ENCODE measurements around the gene MTM1.

MTM1 gene

DNA sequence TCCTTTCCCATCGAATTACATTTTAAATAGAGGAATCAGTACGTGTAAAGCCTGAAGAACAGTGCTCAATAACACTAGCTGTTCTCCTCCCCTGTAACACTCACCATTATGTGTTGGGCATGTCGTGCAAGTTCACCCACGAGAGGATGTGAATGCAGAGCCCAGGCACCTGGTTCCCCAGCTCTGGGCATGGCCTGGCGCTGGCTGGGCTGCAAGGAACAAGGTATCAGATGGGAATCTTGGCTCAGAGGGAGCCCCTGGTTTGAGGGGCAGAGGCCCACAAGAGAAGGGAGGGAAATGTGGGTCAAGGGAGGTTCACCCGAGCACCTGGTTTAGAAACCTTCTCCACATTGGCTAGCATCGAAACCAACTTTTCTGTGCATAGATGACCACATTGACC, 41.7 kb upstream of the MTM1 start:
- Histone ChIP-seq H3K9me2 (replicated peaks; ENCODE audit: insufficient read depth, low read length) (no peaks in the 10 kb centered on the region), H4K20me1 (ENCODE audit: low read depth, low read length) (no peaks in the 10 kb centered on the region), H3K9me3 (ENCODE audit: insufficient read depth, low read length) (no peaks in the 10 kb centered on the region), H3K27me3 (ENCODE audit: low read length) (no peaks in the 10 kb centered on the region), H3K27ac (ENCODE audit: low read depth, low read length) (no peak overlapping the region), H2AFZ (ENCODE audit: low read depth, low read length, severe bottlenecking) (no peak overlapping the region), H3K9ac (ENCODE audit: low read length) (no peak overlapping the region), H3F3A (ENCODE audit: insufficient read depth) (no peaks in the 10 kb centered on the region), H3K79me2 (ENCODE audit: insufficient read depth, low read length) (no peaks in the 10 kb centered on the region), H3K4me2 (ENCODE audit: low read depth, low read length, poor library complexity, severe bottlenecking) (no peak overlapping the region), H3K4me3 (ENCODE audit: insufficient read depth, low read length, poor library complexity, severe bottlenecking) (no peak overlapping the region), H3K36me3 (ENCODE audit: low read length) (no peaks in the 10 kb centered on the region)
- no peak for TF ChIP-seq EZH2phosphoT487 (conservative IDR thresholded peaks at IDR 0.05; ENCODE audit: low read length)
- TF ChIP-seq, protein P1, sequence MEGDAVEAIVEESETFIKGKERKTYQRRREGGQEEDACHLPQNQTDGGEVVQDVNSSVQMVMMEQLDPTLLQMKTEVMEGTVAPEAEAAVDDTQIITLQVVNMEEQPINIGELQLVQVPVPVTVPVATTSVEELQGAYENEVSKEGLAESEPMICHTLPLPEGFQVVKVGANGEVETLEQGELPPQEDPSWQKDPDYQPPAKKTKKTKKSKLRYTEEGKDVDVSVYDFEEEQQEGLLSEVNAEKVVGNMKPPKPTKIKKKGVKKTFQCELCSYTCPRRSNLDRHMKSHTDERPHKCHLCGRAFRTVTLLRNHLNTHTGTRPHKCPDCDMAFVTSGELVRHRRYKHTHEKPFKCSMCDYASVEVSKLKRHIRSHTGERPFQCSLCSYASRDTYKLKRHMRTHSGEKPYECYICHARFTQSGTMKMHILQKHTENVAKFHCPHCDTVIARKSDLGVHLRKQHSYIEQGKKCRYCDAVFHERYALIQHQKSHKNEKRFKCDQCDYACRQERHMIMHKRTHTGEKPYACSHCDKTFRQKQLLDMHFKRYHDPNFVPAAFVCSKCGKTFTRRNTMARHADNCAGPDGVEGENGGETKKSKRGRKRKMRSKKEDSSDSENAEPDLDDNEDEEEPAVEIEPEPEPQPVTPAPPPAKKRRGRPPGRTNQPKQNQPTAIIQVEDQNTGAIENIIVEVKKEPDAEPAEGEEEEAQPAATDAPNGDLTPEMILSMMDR (IDR thresholded peaks at IDR 0.05; ENCODE audit: insufficient read depth, low read length, poor library complexity, severe bottlenecking), result no peak

DNA sequence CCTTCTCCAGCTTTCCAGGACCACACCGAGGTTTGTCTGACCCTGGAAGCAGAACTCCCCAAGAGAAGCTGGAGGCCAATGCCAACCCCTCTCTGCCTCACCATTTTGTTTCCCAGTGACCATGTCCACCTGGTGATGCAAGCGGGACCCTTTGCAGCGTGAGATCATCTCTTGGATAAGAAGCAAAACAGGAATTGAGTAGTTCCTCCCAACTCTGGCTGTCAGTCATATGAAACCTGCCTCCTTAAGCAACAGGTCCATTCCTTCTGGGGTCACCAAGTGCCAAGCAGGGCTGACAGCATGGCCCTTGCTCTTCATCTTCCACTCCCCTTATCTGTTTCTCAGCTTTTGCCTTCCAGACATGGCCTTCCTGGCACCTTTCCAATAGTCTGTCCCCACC, 41.3 kb upstream of the MTM1 start:
- Histone ChIP-seq H3K9ac (ENCODE audit: low read length) (no peak overlapping the region), H3K9me3 (ENCODE audit: insufficient read depth, low read length) (no peaks in the 10 kb centered on the region), H2AFZ (ENCODE audit: low read depth, low read length, severe bottlenecking) (no peak overlapping the region), H4K20me1 (ENCODE audit: low read depth, low read length) (no peaks in the 10 kb centered on the region), H3K27me3 (ENCODE audit: low read length) (no peaks in the 10 kb centered on the region), H3K4me3 (ENCODE audit: insufficient read depth, low read length, poor library complexity, severe bottlenecking) (no peak overlapping the region), H3K36me3 (ENCODE audit: low read length) (no peaks in the 10 kb centered on the region), H3K79me2 (ENCODE audit: insufficient read depth, low read length) (no peaks in the 10 kb centered on the region), H3K4me2 (ENCODE audit: low read depth, low read length, poor library complexity, severe bottlenecking) (no peak overlapping the region), H3K27ac (ENCODE audit: low read depth, low read length) (no peak overlapping the region), H3K9me2 (replicated peaks; ENCODE audit: insufficient read depth, low read length) (no peaks in the 10 kb centered on the region), H3F3A (ENCODE audit: insufficient read depth) (no peaks in the 10 kb centered on the region)
- no peak for TF ChIP-seq EZH2phosphoT487 (conservative IDR thresholded peaks at IDR 0.05; ENCODE audit: low read length)
- TF ChIP-seq, protein P1 (IDR thresholded peaks at IDR 0.05; ENCODE audit: insufficient read depth, low read length, poor library complexity, severe bottlenecking), result no peak

GRCh38 chrX:150529587-150529986, 38.8 kb upstream of the MTM1 start:
- Histone ChIP-seq H3K27me3 (ENCODE audit: low read length) (no peaks in the 10 kb centered on the region), H3K36me3 (ENCODE audit: low read length) (no peaks in the 10 kb centered on the region), H3K9ac (ENCODE audit: low read length) (no peak overlapping the region), H3K9me3 (ENCODE audit: insufficient read depth, low read length) (no peaks in the 10 kb centered on the region), H2AFZ (ENCODE audit: low read depth, low read length, severe bottlenecking) (no peak overlapping the region), H3K9me2 (replicated peaks; ENCODE audit: insufficient read depth, low read length) (no peaks in the 10 kb centered on the region), H3F3A (ENCODE audit: insufficient read depth) (no peaks in the 10 kb centered on the region), H3K79me2 (ENCODE audit: insufficient read depth, low read length) (no peaks in the 10 kb centered on the region), H3K27ac (ENCODE audit: low read depth, low read length) (no peak overlapping the region), H3K4me3 (ENCODE audit: insufficient read depth, low read length, poor library complexity, severe bottlenecking) (no peak overlapping the region), H4K20me1 (ENCODE audit: low read depth, low read length) (no peaks in the 10 kb centered on the region), H3K4me2 (ENCODE audit: low read depth, low read length, poor library complexity, severe bottlenecking) (no peak overlapping the region)
- no peak for TF ChIP-seq EZH2phosphoT487 (conservative IDR thresholded peaks at IDR 0.05; ENCODE audit: low read length)
- TF ChIP-seq, protein P1 (IDR thresholded peaks at IDR 0.05; ENCODE audit: insufficient read depth, low read length, poor library complexity, severe bottlenecking), result no peak

Measured in SU-DHL-6 (cell line).